PC-9 (cell line): ENCODE measurements around the gene ABLIM1.

ENCODE experiments used
- EZH2 ChIP-seq: fragments of 200-600 bp; sonication (generic); IDR thresholded peaks from 2 replicates; pipeline ENCODE4 v1.8.0; 2017; ENCODE audit warnings: antibody characterized with exemption, low read depth
- TF ChIP-seq, protein P1 (sequence below): fragments of 200-600 bp; sonication (generic); conservative IDR thresholded peaks from 2 replicates; pipeline ENCODE4 v1.6.1; 2017; ENCODE audit warnings: mixed run types, antibody characterized with exemption, mild to moderate bottlenecking, moderate library complexity

GRCh38 chr10:114485696-114486400, 172.2 kb downstream of the ABLIM1 start:
- TF ChIP-seq, protein P1, sequence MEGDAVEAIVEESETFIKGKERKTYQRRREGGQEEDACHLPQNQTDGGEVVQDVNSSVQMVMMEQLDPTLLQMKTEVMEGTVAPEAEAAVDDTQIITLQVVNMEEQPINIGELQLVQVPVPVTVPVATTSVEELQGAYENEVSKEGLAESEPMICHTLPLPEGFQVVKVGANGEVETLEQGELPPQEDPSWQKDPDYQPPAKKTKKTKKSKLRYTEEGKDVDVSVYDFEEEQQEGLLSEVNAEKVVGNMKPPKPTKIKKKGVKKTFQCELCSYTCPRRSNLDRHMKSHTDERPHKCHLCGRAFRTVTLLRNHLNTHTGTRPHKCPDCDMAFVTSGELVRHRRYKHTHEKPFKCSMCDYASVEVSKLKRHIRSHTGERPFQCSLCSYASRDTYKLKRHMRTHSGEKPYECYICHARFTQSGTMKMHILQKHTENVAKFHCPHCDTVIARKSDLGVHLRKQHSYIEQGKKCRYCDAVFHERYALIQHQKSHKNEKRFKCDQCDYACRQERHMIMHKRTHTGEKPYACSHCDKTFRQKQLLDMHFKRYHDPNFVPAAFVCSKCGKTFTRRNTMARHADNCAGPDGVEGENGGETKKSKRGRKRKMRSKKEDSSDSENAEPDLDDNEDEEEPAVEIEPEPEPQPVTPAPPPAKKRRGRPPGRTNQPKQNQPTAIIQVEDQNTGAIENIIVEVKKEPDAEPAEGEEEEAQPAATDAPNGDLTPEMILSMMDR = no peak
- no peak for TF ChIP-seq EZH2
